A673 (cell line): ENCODE measurements around the gene GDF15. TPM values are rescaled to one million over a fixed set of nuclear protein-coding genes. Genes with fewer than 3 reads are reported as not detected.

Experiments used
- BruUV-seq: library from RNA; stranded (reverse); fragments of 400-500 nt; replicated peaks from 2 replicates; lab custom pipeline; 2021; lab: Mats Ljungman, UMichigan
- CTCF ChIA-PET: fragments of 300-600 bp; sonication (Branson Sonifier 250); formaldehyde crosslinking; loops from one replicate; lab custom pipeline; 2022; ENCODE audit warnings: antibody characterized with exemption; lab: Charles Lee
- POLR2A ChIA-PET: fragments of 300-600 bp; sonication (Branson Sonifier 250); formaldehyde crosslinking; loops from one replicate; lab custom pipeline; 2022; ENCODE audit warnings: antibody characterized with exemption; ENCODE audit not compliant: low non-redundant PET; lab: Charles Lee
- DNase-seq: peaks from one replicate; pipeline ENCODE4 v3.0.0-alpha.2; 2015; ENCODE audit warnings: low spot score
- H3K27ac ChIP-seq: fragments of 200-600 bp; sonication (generic); 2 replicates; pipeline ENCODE4 v1.5.1; 2016; ENCODE audit warnings: mixed run types, low read depth, mild to moderate bottlenecking, mixed read lengths, antibody characterized with exemption, low read length; ENCODE audit not compliant: poor library complexity, severe bottlenecking
- H3K27me3 ChIP-seq: fragments of 200-600 bp; sonication (generic); replicated peaks from 2 replicates; pipeline ENCODE4 v1.6.1; 2017; ENCODE audit warnings: mixed run types, low read depth, mild to moderate bottlenecking, mixed read lengths, antibody characterized with exemption, low read length; ENCODE audit not compliant: insufficient read depth, poor library complexity
- H3K36me3 ChIP-seq: fragments of 200-600 bp; sonication (generic); 2 replicates; pipeline ENCODE4 v1.6.1; 2016; ENCODE audit warnings: mixed run types, mild to moderate bottlenecking, mixed read lengths, antibody characterized with exemption, low read length; ENCODE audit not compliant: insufficient read depth, poor library complexity, severe bottlenecking
- H3K4me1 ChIP-seq: fragments of 200-600 bp; sonication (generic); 2 replicates; pipeline ENCODE4 v1.6.1; 2017; ENCODE audit warnings: mixed run types, mild to moderate bottlenecking, mixed read lengths, antibody characterized with exemption, low read length; ENCODE audit not compliant: insufficient read depth, poor library complexity, severe bottlenecking
- H3K4me3 ChIP-seq: fragments of 200-600 bp; sonication (generic); 2 replicates; pipeline ENCODE4 v1.5.1; 2016; ENCODE audit warnings: low read depth, mixed run types, mild to moderate bottlenecking, mixed read lengths, low read length; ENCODE audit not compliant: poor library complexity, severe bottlenecking
- H3K9me3 ChIP-seq: fragments of 200-600 bp; sonication (generic); 2 replicates; pipeline ENCODE4 v1.6.1; 2016; ENCODE audit warnings: mixed run types, low read depth, mild to moderate bottlenecking, mixed read lengths, antibody characterized with exemption, low read length; ENCODE audit not compliant: poor library complexity, severe bottlenecking
- EZH2 ChIP-seq: fragments of 200-600 bp; sonication (generic); IDR thresholded peaks from 2 replicates; pipeline ENCODE4 v1.6.1; 2017; ENCODE audit warnings: borderline replicate concordance, low read depth, mild to moderate bottlenecking, mixed read lengths, antibody characterized with exemption, low read length; ENCODE audit not compliant: poor library complexity, severe bottlenecking
- intact Hi-C: fragments of 100-400 bp; cut with micrococcal nuclease; formaldehyde crosslinking; loops from one replicate; pipeline ENCODE4 v1.10.0; 2022; ENCODE audit not compliant: unreplicated experiment
- total RNA-seq: library from RNA; stranded (reverse); gene quantifications from 2 replicates; pipeline ENCODE4 v1.2.3, GENCODE V29; 2021
- TF ChIP-seq, protein P1 (sequence below): fragments of 300-800, 200-600 bp; sonication (generic); conservative IDR thresholded peaks from 2 replicates; pipeline ENCODE4 v1.5.1; 2017; ENCODE audit warnings: low read depth, mild to moderate bottlenecking, antibody characterized with exemption, low read length, moderate library complexity, mixed read lengths

GDF15 gene
- total RNA-seq, 1 experiment from 2014 or later = 4.0 TPM

DNA sequence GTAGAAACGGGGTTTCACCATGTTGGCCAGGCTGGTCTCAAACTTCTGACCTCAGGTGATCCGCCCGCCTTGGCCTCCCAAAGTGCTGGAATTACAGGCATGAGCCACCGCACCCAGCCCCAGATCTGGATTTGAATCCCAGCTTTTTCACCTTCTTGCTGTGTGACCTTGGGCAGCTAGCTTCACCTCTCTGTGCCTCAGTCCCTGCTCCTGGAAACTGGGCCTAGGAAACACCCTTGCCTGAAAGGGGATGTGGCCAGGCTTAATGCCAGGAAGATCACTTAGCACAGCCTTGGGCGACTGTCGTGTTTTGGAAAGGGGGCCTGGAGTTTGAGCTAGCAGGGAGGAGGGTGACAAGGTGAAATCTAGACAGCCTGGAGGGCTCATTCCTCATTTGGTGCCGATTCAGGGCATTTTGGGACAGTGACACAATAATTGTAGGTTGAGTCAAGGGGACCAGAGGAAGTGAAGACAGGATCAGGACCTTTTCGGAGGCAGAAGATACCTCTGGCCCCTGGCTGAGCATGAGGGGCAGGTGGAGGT lies 43.8 kb upstream of the GDF15 start:
- H3K27ac ChIP-seq = no peak overlapping the region
- BruUV-seq = no TSS peak
- TF ChIP-seq, protein P1, sequence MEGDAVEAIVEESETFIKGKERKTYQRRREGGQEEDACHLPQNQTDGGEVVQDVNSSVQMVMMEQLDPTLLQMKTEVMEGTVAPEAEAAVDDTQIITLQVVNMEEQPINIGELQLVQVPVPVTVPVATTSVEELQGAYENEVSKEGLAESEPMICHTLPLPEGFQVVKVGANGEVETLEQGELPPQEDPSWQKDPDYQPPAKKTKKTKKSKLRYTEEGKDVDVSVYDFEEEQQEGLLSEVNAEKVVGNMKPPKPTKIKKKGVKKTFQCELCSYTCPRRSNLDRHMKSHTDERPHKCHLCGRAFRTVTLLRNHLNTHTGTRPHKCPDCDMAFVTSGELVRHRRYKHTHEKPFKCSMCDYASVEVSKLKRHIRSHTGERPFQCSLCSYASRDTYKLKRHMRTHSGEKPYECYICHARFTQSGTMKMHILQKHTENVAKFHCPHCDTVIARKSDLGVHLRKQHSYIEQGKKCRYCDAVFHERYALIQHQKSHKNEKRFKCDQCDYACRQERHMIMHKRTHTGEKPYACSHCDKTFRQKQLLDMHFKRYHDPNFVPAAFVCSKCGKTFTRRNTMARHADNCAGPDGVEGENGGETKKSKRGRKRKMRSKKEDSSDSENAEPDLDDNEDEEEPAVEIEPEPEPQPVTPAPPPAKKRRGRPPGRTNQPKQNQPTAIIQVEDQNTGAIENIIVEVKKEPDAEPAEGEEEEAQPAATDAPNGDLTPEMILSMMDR = no peak
- no peak for TF ChIP-seq EZH2
- no peaks in the 10 kb centered on the region for H3K9me3 ChIP-seq
- peaks cover 26% of the 10 kb centered on the region for H3K4me1 ChIP-seq
- intact Hi-C loops = no loop called here
- DNase-seq = no peak
- POLR2A ChIA-PET = no interaction called here
- no peaks in the 10 kb centered on the region for H3K27me3 ChIP-seq
- CTCF ChIA-PET = interaction anchor here (1.2 to 1.6 kb wide), 2 partner anchors 62 to 63 kb away, joined by 4 to 6 read pairs; no protein-coding TSS in a partner anchor
- no peak overlapping the region for H3K4me3 ChIP-seq
- no peaks in the 10 kb centered on the region for H3K36me3 ChIP-seq

- intact Hi-C loops = no loop called here
These were observed 41.4 kb upstream of the GDF15 start for GRCh38 chr19:18344582-18344950.

DNA sequence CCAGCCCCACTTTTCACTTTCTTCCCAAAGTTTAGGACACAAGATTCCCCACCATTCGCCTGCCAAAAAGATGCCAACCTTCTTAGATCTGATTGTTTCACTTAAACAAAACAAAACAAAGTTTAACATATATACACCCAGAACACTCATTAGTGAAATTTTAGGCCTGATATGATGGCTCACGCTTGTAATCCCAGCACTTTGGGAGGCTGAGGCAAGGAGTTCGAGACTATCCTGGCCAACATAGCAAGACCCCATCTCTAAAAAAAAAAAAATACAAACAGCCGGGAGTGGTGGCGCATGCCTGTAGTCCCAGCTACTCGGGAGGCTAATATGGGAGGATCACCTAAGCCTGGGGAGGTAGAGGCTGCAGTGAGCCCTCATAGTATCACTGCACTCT lies 40.7 kb upstream of the GDF15 start:
- H3K4me3 ChIP-seq = no peak overlapping the region
- no peak for DNase-seq
- peaks cover 21% of the 10 kb centered on the region for H3K4me1 ChIP-seq
- H3K36me3 ChIP-seq = no peaks in the 10 kb centered on the region
- POLR2A ChIA-PET = no interaction called here
- BruUV-seq = no TSS peak
- intact Hi-C loops = no loop called here
- no peak overlapping the region for H3K27ac ChIP-seq
- H3K9me3 ChIP-seq = no peaks in the 10 kb centered on the region
- CTCF ChIA-PET = no interaction called here
- H3K27me3 ChIP-seq = no peaks in the 10 kb centered on the region
- TF ChIP-seq, protein P1 = no peak
- TF ChIP-seq EZH2 = no peak

More at GRCh38 chr19:18344582-18344950, 41.4 kb upstream of the GDF15 start:
- H3K36me3 ChIP-seq = no peaks in the 10 kb centered on the region
- no peak for DNase-seq
- peaks cover 26% of the 10 kb centered on the region for H3K4me1 ChIP-seq
- no peaks in the 10 kb centered on the region for H3K9me3 ChIP-seq
- no peak overlapping the region for H3K4me3 ChIP-seq
- POLR2A ChIA-PET = no interaction called here
- TF ChIP-seq, protein P1 = no peak
- no peak for TF ChIP-seq EZH2
- peak overlapping the region; percentile 15 for H3K27ac ChIP-seq
- H3K27me3 ChIP-seq = no peaks in the 10 kb centered on the region
- no TSS peak for BruUV-seq
- CTCF ChIA-PET = interaction anchor here (0.7 to 0.9 kb wide), 2 partner anchors 16 to 44 kb away, joined by 3 to 4 read pairs; no protein-coding TSS in a partner anchor
